Left lobe of liver (tissue), 2 donors: ENCODE results near the gene TSPAN18. TPM values are rescaled to one million over a fixed set of nuclear protein-coding genes. Genes with fewer than 3 reads are reported as not detected.
A peak's percentile ranks its signal among the peaks of the same experiment; 100 is the strongest.
"Not testable (repeated sequence)": the region's sequence is repeated elsewhere in the genome, so short reads cannot be mapped to it uniquely, and the experiment has no call there.

ENCODE experiments used
- ATAC-seq: fragments of 200-7000 bp; cut with Tn5 transposase; one replicate; pipeline ENCODE4 v1.9.1; 2020; ENCODE audit warnings: mild to moderate bottlenecking, moderate library complexity
- DNase-seq: peaks from one replicate; pipeline ENCODE4 v3.0.0-alpha.2; 2020; ENCODE audit warnings: low spot score
- total RNA-seq: library from RNA; stranded (reverse); gene quantifications from one replicate; pipeline ENCODE4 v1.2.1, GENCODE V29; 2021
- donor health status: DM: no; HTN: no; CAD: no; lungs with moderate emphysema.
- donor health status: DM: no; HTN: yes; CAD: no.

TSPAN18 gene
- total RNA-seq, 1 donor from 2014 or later, result 4.2 TPM

DNA sequence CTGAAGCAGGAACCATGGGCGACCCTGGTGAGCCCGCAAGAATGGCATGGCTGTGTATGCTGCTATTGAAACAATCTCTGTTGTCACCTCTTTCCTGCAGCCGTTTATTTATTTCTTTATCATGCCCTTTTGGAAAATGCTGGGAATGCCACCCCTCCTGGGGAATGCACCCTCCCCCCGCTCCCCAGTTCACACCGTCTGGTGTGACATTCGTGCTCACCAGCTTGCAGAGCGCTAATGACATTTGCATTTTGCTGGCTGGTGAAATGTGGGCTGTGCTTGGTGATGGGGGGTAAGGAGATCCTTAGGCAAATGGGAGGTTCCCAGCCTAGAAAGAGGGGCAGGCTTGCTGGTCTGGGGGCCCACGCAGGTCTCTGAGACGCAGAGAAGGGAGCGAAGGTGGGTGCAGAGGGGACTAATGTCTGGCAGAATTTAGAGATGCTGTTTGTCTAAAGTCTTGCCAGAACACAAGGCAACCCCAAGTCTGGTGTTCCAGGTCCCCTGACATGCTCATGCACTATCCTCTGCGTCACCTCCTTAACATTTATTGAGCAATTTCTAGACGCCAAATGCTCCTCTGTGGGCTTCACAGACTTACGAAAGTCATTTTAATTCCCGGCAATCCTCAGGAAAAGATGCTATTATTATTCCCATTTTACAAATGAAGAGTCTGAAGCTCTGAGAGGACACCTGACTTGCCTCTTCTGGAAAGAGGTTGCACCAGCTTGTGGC is 132.2 kb downstream of the TSPAN18 start:
- ATAC-seq, result no peak
- no peak for DNase-seq

DNA sequence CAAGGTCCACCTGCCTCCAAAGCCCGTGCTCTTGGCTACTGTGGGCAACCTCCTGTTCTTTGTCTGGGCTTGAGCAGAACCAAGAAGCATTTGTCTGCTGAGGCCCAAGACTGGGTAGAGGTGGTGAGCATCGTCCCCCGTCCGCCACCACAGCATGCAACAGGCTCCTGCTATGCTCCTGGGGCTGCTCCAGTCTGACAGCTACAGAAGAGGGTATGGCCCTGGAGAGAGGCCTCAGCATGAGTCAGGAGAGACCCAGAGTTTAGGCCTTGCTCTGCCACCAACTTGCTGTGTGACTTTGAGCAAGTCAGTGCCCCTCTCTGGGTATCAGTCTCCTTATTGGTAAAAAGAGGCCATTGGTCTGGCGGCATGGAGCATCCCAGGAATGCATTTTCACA is 132.8 kb downstream of the TSPAN18 start:
- no peak for ATAC-seq
- no peak for DNase-seq

DNA sequence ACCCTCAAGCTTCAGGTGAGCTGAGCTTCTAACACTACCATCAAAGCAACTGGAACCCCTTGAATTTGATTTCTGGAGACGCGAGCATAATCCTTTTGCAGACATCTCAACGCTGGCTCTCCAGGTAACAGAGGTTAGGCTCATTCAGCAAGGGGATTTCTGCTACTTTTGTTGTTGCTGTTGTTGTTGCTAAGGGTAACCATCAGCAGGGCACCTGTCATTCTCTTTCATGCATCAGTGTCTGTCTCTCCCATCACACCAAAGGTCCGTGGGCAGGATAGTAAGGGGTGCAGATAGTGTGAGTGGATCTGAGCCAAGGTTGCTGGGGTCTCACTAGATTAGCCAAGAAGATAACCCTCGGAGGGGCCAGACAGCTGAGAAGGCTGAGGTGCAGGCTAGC is 133.6 kb downstream of the TSPAN18 start:
- ATAC-seq (no peak), DNase-seq (no peak)

DNA sequence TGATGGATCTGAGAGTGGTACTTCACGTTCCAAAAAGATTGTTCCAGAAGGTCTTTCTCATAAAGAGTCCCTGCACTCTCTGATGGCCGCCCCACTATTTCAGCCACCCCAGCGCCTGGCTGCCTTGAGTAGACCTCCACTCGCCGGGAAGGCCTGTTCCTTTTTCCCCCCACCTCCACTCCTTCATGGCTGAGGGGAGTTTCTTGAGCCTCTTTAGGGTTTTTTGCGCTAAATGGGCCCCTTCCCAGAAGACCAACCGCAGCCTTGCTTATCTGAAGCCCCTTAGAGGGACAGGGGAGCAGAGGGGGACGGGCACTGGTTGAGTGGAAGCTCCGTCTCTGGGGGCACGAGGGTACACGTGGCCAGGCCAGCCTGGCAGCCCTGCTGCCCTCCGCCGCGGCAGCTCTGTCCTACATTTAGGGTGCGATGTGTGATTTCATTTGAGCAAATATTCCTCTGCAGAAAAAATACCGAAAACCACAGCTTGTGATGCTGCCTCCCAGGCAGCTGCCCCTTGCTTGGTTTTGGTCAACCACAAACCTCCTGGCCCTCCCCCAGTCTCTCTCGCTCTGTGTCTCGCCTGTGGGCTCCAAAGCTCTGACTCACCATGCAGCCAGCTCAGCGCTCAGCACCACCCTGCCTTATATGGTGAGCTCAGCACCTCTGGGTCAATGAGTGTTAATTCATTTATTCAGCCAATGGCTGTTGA is 135.2 kb downstream of the TSPAN18 start:
- ATAC-seq (no peak), DNase-seq (no peak)

DNA sequence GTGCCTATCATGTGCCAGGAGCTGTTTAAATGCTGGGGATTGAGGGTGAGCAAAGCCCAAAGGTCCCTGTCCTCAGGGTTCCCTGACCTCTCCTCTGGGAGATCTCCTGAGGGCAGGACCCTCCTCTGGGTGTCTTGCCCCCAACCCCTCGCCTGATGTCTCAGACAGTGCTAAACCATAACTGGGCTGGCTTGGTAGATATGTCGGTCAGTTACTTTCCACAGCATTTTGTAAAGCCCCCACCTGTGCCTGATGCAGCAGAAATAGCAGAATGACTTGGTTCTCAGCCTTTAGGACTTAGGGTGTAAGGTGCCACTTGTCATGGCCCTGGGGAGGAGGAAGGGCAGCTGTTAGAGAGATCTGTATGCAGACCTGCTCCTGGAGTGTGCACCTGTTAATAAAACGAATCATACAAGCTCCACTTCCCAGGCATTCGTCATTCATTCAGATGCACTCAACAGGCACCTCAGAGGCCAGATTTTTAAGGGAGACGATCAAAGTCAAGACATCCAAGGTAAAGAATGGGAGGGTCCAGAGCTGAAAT is 135.9 kb downstream of the TSPAN18 start:
- DNase-seq (no peak), ATAC-seq (no peak)

DNA sequence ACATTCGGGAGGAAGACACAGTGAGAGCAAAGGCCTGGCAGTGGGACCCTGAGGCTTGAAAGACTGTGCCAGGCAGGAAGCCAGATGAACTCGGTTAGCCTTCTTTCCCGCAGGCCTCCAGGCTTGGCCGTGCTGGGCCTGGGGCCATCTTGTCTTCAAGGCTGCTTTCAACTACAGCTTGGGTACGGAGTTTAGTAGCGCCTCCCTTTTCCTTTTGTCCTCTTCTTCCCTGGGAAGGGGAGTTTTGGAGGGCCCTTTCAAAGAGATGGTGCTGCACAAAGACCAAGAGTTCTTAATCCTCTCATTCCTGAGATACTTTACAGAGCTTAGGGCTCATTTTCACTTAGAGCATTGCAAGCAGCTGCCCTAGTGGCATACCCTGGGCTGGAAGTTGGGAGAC is 136.5 kb downstream of the TSPAN18 start:
- no peak for ATAC-seq
- no peak for DNase-seq

DNA sequence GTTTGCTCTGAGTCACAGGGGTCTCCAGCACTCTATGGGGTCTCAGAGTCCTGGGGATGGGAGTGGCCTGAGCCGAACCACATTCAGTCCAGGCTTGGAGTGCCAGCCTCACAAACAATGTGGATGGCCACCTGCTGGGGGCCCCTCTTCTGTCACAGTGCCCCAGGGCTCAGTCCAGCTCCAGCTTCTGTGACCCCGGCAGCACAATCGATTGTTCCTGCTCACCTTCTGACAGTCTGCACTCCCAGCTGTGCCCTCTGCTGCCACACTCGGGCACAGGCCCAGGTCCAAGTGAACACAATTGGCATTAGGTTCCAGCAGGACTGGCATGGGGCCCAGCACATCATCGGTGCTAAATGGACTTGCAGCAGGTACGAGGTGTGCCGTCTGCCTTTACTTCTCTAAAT is 139.1 kb downstream of the TSPAN18 start:
- DNase-seq, result peak; percentile 95
- ATAC-seq, result peak; percentile 97

DNA sequence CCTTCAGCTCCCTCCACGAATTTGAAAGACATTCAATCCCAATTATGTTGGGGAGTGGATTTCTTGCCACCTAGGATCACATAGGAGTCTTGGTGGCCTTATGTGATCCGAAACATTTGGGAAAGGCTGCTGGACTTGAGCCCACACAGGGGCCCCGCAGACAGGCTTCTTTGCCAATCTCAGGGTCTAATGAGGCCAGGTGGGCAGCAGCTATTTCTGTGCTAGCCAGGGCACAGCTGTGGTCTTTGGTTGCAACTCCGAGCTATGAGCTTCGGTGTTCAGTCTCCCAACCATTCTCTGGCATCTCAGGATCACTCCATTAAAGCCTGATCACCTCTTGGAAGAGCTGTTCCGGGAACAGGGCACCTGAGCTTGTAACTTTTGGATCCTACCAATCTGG is 139.5 kb downstream of the TSPAN18 start:
- ATAC-seq, result no peak
- no peak for DNase-seq

DNA sequence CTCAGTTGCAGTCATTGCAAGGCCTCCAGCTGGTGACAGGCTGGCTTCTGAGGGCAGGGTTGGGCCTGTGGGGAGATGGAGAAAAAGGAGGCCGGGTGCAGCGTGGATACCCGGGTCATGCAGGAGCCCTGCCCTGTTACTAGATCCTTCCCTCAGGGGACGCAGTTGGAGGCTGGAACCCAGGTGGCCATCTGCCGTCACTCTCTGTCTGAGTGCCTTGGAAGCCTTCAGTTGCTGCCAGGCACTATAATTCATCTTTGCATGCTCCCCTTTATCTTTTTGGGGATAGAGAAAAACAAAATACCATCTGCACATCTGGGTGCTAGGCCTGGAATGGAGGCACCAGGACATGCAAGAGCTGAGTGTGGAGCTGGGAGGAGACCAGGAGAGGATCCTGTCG is 141.3 kb downstream of the TSPAN18 start:
- no peak for ATAC-seq

DNA sequence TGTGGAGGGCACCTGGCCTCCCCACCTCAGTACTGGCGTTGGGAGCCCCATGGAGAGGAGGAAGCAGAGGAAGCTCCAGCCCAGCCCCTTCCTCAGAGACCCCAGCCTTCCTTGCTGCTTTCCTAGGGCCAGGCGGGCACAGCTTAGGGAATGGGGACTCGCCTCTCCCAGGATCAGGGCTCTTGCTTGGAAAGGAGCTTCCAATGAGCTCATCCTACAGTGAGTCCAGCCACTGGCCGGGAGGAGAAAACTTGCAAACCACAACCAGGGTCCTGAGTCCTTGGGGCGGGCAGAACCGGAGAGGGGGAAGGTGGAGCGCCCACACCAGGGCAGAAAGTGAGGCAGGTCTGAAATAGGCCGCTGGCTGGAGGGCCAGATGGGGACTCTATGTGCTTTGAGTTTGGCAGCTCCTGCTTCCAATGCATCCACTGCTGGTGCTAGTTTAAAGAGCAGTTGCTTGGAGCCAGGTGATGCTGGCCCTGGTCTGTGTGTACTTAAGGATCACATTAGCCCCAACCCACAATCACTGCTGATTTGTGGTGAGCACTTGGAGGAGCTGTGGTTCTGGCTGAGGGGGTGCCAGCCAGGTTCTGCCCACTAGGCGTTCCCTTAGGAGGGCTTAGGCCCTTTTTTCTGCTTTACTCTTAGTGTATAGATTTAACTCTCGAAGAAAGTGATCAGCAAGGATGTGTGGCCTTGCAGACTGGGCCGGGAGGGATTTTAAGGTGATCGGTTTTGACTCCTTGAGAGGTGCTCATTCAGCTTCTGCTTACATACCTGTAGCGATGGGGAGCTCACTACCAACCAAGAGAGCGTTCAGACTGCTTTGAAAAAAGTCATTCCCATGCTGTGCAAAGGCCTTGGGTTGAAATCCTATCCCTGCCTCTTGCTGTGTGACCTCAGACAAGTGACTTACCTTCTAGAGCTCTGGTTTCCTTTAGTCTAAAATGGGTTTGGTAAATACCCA is 142.0 kb downstream of the TSPAN18 start:
- ATAC-seq, result no peak
- no peak for DNase-seq

More for the DNA sequence above, 141.3 kb downstream of the TSPAN18 start:
- no peak for DNase-seq

DNA sequence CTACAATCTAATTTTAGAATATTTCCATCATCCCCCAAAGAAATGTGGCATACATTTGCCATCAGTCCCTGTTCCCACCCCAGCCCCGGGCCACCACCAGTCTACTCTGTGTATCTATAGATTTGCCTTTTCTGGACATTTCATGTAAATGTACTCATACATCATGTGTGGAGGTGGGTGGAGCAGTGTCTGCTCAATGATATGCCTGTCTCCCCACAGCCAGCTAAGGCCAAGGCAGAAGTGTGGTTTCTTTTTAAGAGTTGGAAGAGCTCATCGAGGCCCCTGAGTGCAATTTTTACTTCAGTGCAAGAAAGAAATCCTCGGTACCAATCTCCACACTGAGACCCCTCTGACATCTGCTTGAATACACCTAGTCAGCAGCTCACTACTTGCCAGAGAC is 143.4 kb downstream of the TSPAN18 start:
- ATAC-seq (no peak), DNase-seq (no peak)

DNA sequence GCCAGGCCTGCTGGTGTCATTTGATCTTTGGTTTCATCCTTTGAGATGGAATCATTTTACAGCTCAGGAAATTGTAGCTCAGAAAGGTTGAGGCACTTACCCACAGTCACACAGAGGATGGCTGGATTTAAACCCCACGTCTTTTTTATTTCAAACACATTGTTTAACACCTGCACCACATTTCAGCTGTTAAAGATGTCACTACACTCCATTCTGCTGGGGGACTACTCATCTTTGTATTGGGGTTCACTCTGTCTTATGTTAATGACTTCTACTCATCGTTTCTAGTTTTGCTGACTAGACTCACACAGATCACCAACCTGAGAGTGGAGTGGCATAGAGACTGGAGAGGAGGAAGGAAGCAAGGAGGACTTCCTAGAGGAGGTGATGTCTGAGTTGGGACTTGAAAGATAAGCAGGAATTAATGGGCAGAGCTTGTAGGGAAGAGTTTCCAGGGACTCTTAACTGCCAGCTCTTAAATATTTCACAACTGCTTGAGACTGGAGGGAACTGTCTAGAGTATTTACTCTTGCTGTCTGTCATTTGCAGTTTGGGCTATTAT is 143.9 kb downstream of the TSPAN18 start:
- ATAC-seq (no peak), DNase-seq (no peak)

DNA sequence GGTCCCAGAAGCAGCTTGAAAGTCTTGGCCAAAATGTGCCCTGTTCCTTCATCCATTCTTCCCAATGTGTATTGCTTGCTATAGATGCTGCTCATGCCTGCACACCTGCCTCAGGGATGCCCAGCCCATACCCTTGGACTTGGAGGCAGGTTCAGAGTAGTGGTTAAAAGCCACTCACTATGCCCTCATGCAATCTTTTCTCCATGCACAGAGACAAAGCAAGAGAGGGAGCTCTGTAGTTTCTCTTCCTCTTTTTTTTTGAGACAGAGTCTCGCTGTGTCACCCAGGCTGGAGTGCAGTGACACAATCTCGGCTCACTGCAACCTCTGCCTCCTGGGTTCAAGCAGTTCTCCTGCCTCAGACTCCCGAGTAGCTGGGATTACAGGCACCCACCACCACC is 144.9 kb downstream of the TSPAN18 start:
- ATAC-seq, DNase-seq: not testable (repeated sequence)

DNA sequence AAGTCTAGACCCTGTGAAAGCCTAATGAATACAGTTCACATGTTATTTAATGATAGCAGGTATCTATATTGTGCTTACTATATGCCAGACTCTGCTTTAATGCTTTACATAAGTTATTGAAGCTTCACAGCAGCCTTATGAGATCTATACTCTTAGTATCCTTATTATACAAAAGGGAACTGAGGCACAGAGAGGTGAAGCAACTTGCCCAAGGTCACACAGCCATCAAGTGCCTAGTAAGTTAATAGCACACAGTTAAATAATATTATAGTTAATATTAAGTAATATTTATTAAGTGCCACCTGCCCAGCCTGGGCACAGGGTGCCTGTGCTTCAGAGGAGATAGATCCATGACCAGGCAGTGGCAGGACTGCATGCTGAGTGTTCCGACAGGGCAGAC is 145.8 kb downstream of the TSPAN18 start:
- no peak for ATAC-seq
- no peak for DNase-seq

DNA sequence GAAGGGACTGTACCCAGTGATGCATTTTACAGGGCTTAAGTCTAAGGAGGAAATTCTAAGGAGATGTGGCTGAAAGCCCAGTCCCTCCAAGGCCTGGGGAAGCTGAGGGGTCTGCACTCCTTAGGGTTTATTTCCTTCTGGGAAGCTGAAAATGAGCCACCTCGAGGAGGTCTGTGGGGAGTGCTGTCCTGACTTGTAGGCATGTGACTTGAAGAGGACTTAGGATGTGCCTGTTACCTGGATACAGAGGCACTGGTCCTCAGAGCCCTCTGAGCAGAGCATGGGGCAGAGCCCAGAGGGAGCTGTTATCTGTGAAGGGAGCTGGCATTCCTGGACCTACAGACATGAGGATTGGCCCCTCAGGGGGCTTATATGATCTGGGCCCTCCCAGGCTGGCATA is 146.8 kb downstream of the TSPAN18 start:
- no peak for DNase-seq
- ATAC-seq, result no peak

DNA sequence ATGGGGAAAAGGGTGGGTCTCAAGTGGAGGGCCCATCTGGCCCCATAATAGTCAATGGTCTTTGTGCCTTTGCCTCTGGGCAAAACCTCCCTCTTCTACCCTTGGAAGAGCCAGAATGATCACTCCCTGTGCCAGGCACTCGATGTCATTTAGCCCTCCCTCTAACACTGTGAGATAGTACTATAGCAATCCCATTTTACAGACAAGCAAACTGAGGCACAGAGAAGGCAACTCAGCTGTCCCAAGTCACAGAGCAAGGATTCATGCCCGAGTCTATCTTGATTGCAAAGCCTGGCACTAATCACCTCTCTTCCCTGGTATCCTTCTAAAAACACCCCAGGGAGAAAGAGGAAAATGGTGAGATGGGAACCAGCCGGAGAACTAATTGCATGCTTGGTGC is 147.5 kb downstream of the TSPAN18 start:
- no peak for ATAC-seq

DNA sequence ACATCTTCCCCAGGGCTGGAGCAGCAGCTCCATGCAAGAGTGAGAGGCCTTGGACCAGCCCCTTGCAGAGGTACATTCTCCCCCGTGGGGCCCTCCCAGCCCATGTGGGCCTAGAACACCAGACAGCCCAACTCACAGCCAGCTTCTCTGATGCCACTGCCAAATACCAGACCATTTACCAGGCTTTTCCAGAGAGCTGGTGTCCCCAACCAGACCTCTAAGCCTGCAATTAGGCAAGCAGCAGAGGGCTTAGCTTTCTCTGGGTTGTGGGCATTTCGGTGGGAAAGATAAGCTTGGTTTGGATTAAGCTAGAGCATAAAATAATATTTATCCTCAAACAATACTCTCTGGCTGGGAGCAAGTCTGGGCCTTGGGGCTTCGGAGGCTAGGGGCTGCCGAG is 148.3 kb downstream of the TSPAN18 start:
- ATAC-seq (no peak), DNase-seq (no peak)

More for the DNA sequence above, 147.5 kb downstream of the TSPAN18 start:
- no peak for DNase-seq

DNA sequence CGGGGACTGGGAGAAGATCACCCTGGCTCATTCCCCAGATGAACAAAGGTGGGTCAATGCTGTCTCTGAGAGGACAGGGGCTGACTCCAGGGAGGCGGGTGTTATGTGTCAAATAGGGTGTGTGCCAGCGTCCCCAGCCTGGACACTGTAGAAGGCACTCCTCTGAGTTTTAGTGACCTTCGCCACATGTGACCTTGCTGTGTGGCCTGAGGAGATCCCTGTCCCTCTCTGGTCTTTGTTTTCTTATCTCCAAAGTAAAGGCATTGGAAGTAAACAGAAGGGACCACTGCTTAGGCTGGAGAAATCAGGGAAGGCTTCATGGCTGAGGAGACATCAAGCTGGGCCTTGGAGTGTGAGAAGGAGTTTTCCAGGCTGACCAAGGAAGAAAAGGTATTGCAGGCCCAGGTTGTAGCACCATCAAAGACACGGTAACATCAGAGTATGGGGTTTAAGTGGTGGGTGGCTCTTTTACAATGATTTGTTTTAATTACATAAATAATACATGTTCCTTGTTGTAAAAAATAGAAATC is 149.5 kb downstream of the TSPAN18 start:
- ATAC-seq (no peak), DNase-seq (no peak)

DNA sequence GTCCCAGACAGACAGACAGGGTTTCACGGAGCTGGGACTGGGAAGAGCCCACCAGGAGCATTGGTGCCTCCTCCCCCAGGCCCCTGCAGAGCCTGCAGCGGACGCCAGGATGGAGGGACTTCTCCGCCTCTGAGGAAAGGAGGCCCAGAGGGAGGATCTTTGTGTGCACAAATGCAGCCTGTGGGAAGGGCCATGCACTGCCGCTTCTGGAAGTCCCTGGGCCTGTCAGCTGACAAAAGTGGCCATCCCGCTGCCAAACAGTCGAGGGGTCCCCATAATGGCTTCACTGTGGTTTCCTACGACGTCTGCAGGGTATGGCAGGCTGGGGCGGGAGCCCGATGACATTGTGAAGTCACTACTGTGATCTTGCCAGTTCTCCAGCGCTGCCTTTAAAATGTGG is 150.1 kb downstream of the TSPAN18 start:
- ATAC-seq (no peak), DNase-seq (no peak)
